Inferior parietal cortex (tissue), 1 donor: ENCODE results near the gene ORAI2.
"Not testable (repeated sequence)": the region's sequence is repeated elsewhere in the genome, so short reads cannot be mapped to it uniquely, and the experiment has no call there.

ENCODE experiments used
- DNase-seq: peaks from one replicate; pipeline ENCODE4 v3.0.0-alpha.2; 2016; ENCODE audit errors: extremely low spot score

Gene ORAI2

GRCh38 chr7:102469351-102469971 lies 36.1 kb downstream of the ORAI2 start:
- no peak for DNase-seq

- DNase-seq: no peak
These were observed 36.8 kb downstream of the ORAI2 start for GRCh38 chr7:102469972-102470825.

GRCh38 chr7:102471791-102472125 lies 38.4 kb downstream of the ORAI2 start:
- DNase-seq: no peak

- no peak for DNase-seq
These were observed 39.0 kb downstream of the ORAI2 start for GRCh38 chr7:102472126-102473041.

- no peak for DNase-seq
These were observed 40.1 kb downstream of the ORAI2 start for GRCh38 chr7:102473271-102473991.

GRCh38 chr7:102474116-102474515 lies 40.7 kb downstream of the ORAI2 start:
- DNase-seq: not testable (repeated sequence)

GRCh38 chr7:102474736-102475435 lies 41.5 kb downstream of the ORAI2 start:
- DNase-seq: not testable (repeated sequence)

- DNase-seq: peak; percentile 45
These were observed 45.2 kb downstream of the ORAI2 start, which contains the start of gene POLR2J for GRCh38 chr7:102478314-102479208. TSS of gene POLR2J (minus strand) at chr7:102478922. CDS start at chr7:102478860, 62 bp downstream.

- not testable (repeated sequence) for DNase-seq
These were observed 45.8 kb downstream of the ORAI2 start for GRCh38 chr7:102479209-102479584.

- DNase-seq: not testable (repeated sequence)
These were observed 46.7 kb downstream of the ORAI2 start for GRCh38 chr7:102479982-102480637.

- DNase-seq: not testable (repeated sequence)
These were observed 48.6 kb downstream of the ORAI2 start for GRCh38 chr7:102481962-102482361.

GRCh38 chr7:102484317-102484716 lies 50.9 kb downstream of the ORAI2 start:
- DNase-seq: not testable (repeated sequence)

- not testable (repeated sequence) for DNase-seq
These were observed 57.2 kb downstream of the ORAI2 start for GRCh38 chr7:102490529-102491075.

- DNase-seq: not testable (repeated sequence)
These were observed 60.0 kb downstream of the ORAI2 start for GRCh38 chr7:102493220-102493935.

- DNase-seq: not testable (repeated sequence)
These were observed 60.7 kb downstream of the ORAI2 start for GRCh38 chr7:102494026-102494425.

- DNase-seq: not testable (repeated sequence)
These were observed 61.2 kb downstream of the ORAI2 start for GRCh38 chr7:102494473-102495149.

- DNase-seq: not testable (repeated sequence)
These were observed 63.5 kb downstream of the ORAI2 start for GRCh38 chr7:102496861-102497260.
